Progenitor cell of endocrine pancreas (in vitro differentiated cells): ENCODE data around the gene FUZ. TPM values are rescaled to one million over a fixed set of nuclear protein-coding genes. Genes with fewer than 3 reads are reported as not detected.

Source experiments
- DNase-seq: peaks from one replicate; pipeline ENCODE4 v3.0.0; 2021; ENCODE audit warnings: low spot score; ENCODE audit not compliant: unreplicated experiment
- H3K27ac Mint-ChIP-seq: 2 replicates; pipeline ENCODE4 v1.8.0; 2021; ENCODE audit warnings: mild to moderate bottlenecking, moderate library complexity, mixed read lengths
- H3K27me3 Mint-ChIP-seq: 2 replicates; pipeline ENCODE4 v1.8.0; 2021; ENCODE audit warnings: mixed read lengths
- H3K36me3 Mint-ChIP-seq: 2 replicates; pipeline ENCODE4 v1.8.0; 2022; ENCODE audit warnings: mixed read lengths; ENCODE audit not compliant: insufficient read depth
- H3K4me1 Mint-ChIP-seq: 2 replicates; pipeline ENCODE4 v1.8.0; 2021; ENCODE audit warnings: low read depth, mixed read lengths
- H3K4me3 Mint-ChIP-seq: 2 replicates; pipeline ENCODE4 v1.8.0; 2021; ENCODE audit warnings: low read depth, mild to moderate bottlenecking, moderate library complexity, mixed read lengths
- H3K9me3 Mint-ChIP-seq: 2 replicates; pipeline ENCODE4 v1.8.0; 2021; ENCODE audit warnings: low read depth, mixed read lengths
- microRNA-seq: library from miRNA; unstranded; fragments of <30 nt; microRNA quantifications from one replicate; pipeline ENCODE4 v1.1.0, GENCODE V29; 2020; ENCODE audit warnings: borderline number of aligned reads; ENCODE audit not compliant: unreplicated experiment
- total RNA-seq: library from RNA; stranded (reverse); gene quantifications from 2 replicates; pipeline ENCODE4 v1.2.1, GENCODE V29; 2021
- TF ChIP-seq, protein P1 (sequence below): fragments of 200-600 bp; sonication (generic); IDR thresholded peaks from one replicate; pipeline ENCODE4 v1.5.0; 2021; ENCODE audit warnings: antibody characterized with exemption, mild to moderate bottlenecking; ENCODE audit not compliant: unreplicated experiment

FUZ gene
- total RNA-seq, 1 donor from 2014 or later = 40.0 TPM

DNA sequence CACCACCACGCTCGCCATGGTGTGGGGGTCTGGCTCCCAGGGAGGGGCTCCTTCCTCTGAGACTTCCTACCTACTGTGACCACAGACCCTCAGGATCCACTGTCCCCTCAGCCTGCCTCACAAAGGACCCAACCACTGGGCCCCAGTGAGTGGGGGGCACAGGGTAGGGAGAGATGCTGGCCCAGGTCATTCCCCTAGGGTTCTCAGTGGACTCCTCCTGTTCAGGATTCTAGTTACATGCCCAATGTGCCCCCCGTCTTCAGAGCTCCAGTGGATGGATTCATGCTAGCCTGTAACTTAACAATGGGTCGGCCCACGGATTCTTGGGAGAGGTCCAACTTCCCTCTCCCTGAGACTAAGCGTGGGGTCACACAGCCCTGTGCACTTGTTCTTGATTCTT lies 49.9 kb downstream of the FUZ start, which contains the start of gene TSKS:
TSKS (minus strand) TSS at position 77 of the 400 bp plus-strand sequence; CDS start at position 18, 59 bp downstream.
- no peak for DNase-seq
- TF ChIP-seq, protein P1, sequence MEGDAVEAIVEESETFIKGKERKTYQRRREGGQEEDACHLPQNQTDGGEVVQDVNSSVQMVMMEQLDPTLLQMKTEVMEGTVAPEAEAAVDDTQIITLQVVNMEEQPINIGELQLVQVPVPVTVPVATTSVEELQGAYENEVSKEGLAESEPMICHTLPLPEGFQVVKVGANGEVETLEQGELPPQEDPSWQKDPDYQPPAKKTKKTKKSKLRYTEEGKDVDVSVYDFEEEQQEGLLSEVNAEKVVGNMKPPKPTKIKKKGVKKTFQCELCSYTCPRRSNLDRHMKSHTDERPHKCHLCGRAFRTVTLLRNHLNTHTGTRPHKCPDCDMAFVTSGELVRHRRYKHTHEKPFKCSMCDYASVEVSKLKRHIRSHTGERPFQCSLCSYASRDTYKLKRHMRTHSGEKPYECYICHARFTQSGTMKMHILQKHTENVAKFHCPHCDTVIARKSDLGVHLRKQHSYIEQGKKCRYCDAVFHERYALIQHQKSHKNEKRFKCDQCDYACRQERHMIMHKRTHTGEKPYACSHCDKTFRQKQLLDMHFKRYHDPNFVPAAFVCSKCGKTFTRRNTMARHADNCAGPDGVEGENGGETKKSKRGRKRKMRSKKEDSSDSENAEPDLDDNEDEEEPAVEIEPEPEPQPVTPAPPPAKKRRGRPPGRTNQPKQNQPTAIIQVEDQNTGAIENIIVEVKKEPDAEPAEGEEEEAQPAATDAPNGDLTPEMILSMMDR = no peak
- H3K27ac Mint-ChIP-seq = peak within 1 kb of the TSS; percentile 73
- H3K4me3 Mint-ChIP-seq = no peak within 1 kb of the TSS
- H3K27me3 Mint-ChIP-seq = peaks cover 4% of the 10 kb centered on the region
- no peaks in the 10 kb centered on the region for H3K9me3 Mint-ChIP-seq
- H3K36me3 Mint-ChIP-seq = no peaks in the 10 kb centered on the region
- peaks cover 15% of the 10 kb centered on the region for H3K4me1 Mint-ChIP-seq

DNA sequence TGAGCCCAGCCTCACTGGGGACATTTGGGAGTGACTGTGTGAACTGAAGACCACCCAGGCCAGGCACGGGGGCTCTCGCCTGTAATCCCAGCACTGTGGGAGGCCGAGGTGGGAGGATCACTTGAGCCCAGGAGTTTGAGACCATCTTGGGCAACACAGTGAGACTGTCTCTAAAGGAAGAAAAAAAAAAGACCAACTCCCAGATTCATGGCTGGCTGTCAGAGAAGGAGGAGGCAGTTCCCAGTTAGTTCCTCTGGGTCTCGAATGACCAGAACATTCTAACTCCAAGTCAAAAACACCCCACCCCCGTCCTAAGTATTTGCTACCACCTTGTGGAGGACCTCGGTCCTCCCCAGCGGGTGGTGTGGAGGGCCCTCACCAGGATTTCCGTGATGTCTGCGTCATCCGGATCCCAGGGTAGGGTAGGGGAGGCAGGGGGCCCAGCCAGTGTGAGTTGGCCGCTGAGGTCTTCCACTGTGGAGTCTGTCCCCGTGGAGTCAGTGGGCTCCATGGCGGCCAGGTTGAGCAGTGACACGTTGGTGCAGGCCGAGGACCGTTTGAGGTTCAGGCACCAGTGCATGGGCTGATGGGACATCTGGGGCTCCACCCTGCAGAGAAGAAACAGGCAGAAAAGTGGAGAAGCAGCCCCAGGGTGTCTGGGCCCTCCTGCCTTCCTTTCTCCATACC lies 51.3 kb downstream of the FUZ start:
- TF ChIP-seq, protein P1 = no peak
- Mint-ChIP-seq H3K9me3 (no peaks in the 10 kb centered on the region), H3K4me1 (peaks cover 7% of the 10 kb centered on the region), H3K27ac (no peak overlapping the region), H3K4me3 (no peak overlapping the region), H3K27me3 (peaks cover 12% of the 10 kb centered on the region), H3K36me3 (no peaks in the 10 kb centered on the region)
- no peak for DNase-seq

- Mint-ChIP-seq H3K27ac (no peak overlapping the region), H3K36me3 (no peaks in the 10 kb centered on the region), H3K27me3 (peaks cover 12% of the 10 kb centered on the region), H3K9me3 (no peaks in the 10 kb centered on the region), H3K4me3 (no peak overlapping the region), H3K4me1 (peaks cover 7% of the 10 kb centered on the region)
- TF ChIP-seq, protein P1 = no peak
- DNase-seq = no peak
Measured at GRCh38 chr19:49761249-49761624, 51.9 kb downstream of the FUZ start.

GRCh38 chr19:49758292-49758691 lies 54.8 kb downstream of the FUZ start:
- H3K9me3 Mint-ChIP-seq = no peaks in the 10 kb centered on the region
- DNase-seq = no peak
- H3K27me3 Mint-ChIP-seq = peaks cover 12% of the 10 kb centered on the region
- H3K4me3 Mint-ChIP-seq = no peak overlapping the region
- TF ChIP-seq, protein P1 = no peak
- peaks cover 4% of the 10 kb centered on the region for H3K4me1 Mint-ChIP-seq
- no peaks in the 10 kb centered on the region for H3K36me3 Mint-ChIP-seq
- peak overlapping the region; percentile 24 for H3K27ac Mint-ChIP-seq

Small RNA genes within 50 kb of the gene (microRNA-seq; reads per million reads assigned to microRNA genes)
- gene MIR4749 (15.5 reads per million, percentile 26 among the genes with 10 or more reads in this experiment), gene MIR6799 (4.2 reads per million), gene MIR6800 (4.8 reads per million)

Other genes with a start within 250 kb of the FUZ start
- 75.0 and 82.1 TPM in 2 replicates for gene NOSIP, start 232.7 kb downstream of the FUZ start, total RNA-seq
- 6.8 and 8.3 TPM in 2 replicates for gene PRRG2, start 232.0 kb downstream of the FUZ start, total RNA-seq
- gene PRR12, start 222.1 kb downstream of the FUZ start, total RNA-seq = 61.2 and 64.5 TPM in 2 replicates
- 2.6 and 3.9 TPM in 2 replicates for gene RRAS, start 173.1 kb downstream of the FUZ start, total RNA-seq
- gene SCAF1, start 171.1 kb downstream of the FUZ start, total RNA-seq = 83.2 and 90.7 TPM in 2 replicates
- 103 and 110 TPM in 2 replicates for gene IRF3, start 147.4 kb downstream of the FUZ start, total RNA-seq
- 58.5 and 59.0 TPM in 2 replicates for gene BCL2L12, start 147.4 kb downstream of the FUZ start, total RNA-seq
- 299 and 306 TPM in 2 replicates for gene PRMT1, start 136.0 kb downstream of the FUZ start, total RNA-seq
- gene ADM5, start 123.7 kb downstream of the FUZ start, total RNA-seq = 7.7 TPM in 2 replicates
- 49.9 and 53.1 TPM in 2 replicates for gene CPT1C, start 122.2 kb downstream of the FUZ start, total RNA-seq
- not detected in 2 replicates for gene TSKS, start 50.0 kb downstream of the FUZ start, total RNA-seq
- 76.0 and 76.3 TPM in 2 replicates for gene AP2A1, start 46.3 kb downstream of the FUZ start, total RNA-seq
- 136 and 141 TPM in 2 replicates for gene MED25, start 5.0 kb upstream of the FUZ start, total RNA-seq
- 518 and 564 TPM in 2 replicates for gene PTOV1, start 37.9 kb upstream of the FUZ start, total RNA-seq
- 137 and 144 TPM in 2 replicates for gene PNKP, start 54.3 kb upstream of the FUZ start, total RNA-seq
- gene AKT1S1, start 64.1 kb upstream of the FUZ start, total RNA-seq = 41.5 and 48.8 TPM in 2 replicates
- gene TBC1D17, start 64.4 kb upstream of the FUZ start, total RNA-seq = 44.6 and 45.4 TPM in 2 replicates
- gene IL4I1, start 83.6 kb upstream of the FUZ start, total RNA-seq = 0.24 and 0.40 TPM in 2 replicates
- 14.5 and 15.9 TPM in 2 replicates for gene ATF5, start 115.9 kb upstream of the FUZ start, total RNA-seq
- 80.8 and 85.9 TPM in 2 replicates for gene NUP62, start 116.2 kb upstream of the FUZ start, total RNA-seq
- not detected in 2 replicates for gene SIGLEC11, start 147.9 kb upstream of the FUZ start, total RNA-seq
- 45.4 and 53.4 TPM in 2 replicates for gene VRK3, start 212.1 kb upstream of the FUZ start, total RNA-seq
- gene ZNF473, start 212.7 kb upstream of the FUZ start, total RNA-seq = 15.5 TPM in 2 replicates